Activated effector memory CD4-positive, alpha-beta T cell treated with anti-CD3 and anti-CD28 coated beads, Interleukin-2, amount 50 U/mL, for 16 hours (primary cell): ENCODE measurements around the gene GRB10.

ENCODE experiments used
- DNase-seq: peaks from one replicate; pipeline ENCODE4 v3.0.0-alpha.2; 2020

GRB10 gene

DNA sequence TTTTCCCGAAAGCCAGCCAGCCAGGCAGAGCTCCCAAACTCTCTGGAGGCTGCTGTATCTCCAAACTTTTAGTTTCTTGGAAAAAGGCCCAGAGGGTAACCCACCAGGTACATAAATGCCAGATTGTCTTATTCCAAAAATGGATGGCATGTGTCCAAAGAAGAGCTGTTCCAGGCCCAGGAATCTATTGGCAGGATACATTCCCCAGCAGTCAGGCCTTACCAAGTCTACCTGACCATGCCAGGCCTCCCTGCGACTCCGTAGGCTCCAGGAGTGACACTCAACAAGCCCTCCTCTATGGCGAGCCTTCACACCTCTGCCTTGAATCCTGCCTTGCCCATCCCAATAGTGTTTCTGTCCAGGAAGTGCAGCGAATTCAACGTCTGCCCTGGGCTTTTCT is 95.6 kb downstream of the GRB10 start:
- DNase-seq, result no peak

DNA sequence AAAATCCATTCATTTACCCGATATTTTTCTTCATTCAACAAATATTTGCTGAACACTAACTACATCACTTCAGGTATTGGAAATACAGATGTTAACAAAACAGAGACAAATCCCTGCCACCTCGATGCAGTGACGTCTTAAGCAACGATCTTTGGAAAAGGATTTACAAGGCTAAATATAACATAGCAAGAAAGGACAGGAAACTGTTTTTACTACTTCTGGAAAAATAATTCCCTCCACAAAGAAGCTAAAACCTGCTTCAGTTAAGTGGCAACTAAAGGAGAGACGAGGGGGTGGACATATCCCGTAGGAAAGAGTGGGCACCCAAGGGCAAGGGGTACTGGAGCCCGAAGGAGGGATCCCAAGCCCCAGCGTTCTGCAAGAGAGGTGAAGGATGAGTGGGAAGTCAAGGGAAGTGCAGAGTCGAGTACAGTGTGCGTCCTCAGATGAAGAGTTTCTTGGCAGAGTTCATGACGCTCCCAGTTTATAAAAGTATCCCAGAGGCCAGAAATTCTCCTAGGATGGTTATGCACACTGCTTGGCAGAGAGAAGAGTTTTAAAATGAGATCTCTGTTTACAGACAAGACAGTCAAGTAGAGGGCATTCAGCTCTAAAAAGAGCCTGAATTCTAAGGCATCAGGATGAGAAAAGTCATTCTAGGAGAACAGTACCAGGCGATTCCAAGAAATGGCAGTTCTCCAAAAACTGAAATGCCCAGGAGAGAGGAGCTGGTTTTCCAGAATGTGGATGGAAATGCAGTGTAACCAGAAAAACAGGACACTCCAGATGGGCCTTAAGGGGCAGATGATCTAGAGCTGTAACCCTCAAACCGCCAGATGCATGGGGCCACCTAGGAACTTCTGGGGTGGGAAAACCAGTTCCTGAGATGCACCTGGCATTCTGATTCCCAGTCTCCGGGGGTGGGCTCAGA is 97.3 kb downstream of the GRB10 start:
- no peak for DNase-seq

DNA sequence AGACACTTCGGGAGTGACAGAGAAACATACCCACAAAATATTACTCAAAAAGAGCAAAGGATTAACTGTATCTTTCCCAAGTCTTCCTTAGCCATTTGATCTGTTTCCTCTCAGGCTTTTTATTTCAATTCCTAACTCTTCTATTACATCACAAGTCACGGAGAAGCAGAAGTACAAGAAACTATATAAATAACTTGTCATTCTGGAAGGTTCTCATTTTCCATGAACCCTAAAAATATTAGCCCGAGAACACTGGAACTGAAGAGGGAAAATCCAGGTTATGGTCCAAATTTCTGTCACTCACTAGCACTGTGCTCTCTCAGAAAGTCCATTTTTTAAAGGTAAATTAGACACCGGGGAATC is 98.0 kb downstream of the GRB10 start:
- DNase-seq, result no peak

DNA sequence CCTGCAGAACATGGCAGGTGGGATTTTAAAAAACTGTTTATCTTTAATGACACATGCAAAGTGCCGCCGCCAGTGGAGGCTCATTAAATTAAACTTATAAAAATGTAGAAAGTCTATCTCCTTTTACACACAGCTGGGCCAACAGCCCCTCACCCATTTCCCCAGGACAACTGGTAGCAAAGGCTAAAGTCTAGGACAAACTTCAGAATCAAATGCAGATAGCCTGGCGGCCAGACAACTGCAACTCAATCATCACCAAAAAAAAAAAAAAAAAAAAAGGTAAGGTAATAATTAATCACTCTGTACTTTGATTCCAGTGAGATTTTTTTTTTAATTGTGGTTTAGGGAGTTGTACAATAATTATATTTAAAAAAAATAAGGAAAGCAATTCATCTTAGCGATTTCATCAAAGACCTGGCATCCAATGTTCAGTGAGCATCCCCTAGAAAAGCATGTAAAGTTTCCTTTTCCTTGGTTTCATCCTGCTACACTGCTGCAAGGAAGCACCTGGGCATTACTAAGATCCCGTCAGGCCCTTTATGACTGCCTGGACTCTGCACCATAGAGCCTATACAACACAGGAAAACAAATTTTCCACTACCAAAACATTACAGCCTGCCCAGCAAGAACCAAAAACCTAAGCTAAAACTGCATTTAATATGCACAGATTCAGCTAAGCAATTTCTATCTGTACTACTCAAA is 98.5 kb downstream of the GRB10 start:
- no peak for DNase-seq

GRCh38 chr7:50682573-50682972 is 100.1 kb downstream of the GRB10 start:
- no peak for DNase-seq

GRCh38 chr7:50682079-50682478 is 100.6 kb downstream of the GRB10 start:
- DNase-seq, result no peak

DNA sequence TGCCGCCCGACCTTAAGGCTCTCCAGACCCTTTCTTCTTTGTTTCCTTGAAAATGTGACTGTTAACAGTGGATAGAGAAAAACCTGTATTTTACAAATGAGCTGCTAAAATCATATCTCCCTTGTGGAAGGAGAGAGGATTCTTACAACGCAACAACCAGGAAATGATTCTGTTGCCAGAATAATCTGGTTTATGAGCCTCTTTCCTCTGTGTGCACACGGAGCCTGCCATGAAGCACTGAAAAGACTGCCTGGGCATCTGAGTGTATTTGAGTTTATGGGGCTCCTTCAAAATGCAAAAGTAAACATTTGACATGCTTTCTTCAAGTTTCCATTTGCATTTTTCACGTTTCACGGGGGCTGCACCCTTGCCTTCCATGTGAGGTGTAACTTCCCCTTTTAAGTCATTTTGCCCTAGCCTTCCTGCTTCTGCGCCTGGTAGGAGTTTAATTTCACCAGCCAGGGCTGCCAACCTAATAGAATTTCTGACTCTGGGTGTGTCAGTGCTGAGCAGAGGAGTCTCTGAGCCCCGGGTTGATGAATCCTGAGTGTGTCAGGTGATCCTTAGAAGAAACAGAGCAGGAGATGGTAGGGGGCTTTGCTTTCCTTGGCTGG is 101.2 kb downstream of the GRB10 start:
- no peak for DNase-seq

GRCh38 chr7:50679218-50680007 is 103.3 kb downstream of the GRB10 start:
- DNase-seq, result no peak

- DNase-seq, result no peak
These were observed 104.1 kb downstream of the GRB10 start for GRCh38 chr7:50678586-50678985.

- DNase-seq, result no peak
These were observed 105.1 kb downstream of the GRB10 start for GRCh38 chr7:50677638-50677996.

GRCh38 chr7:50676740-50677637 is 105.7 kb downstream of the GRB10 start:
- DNase-seq, result no peak

DNA sequence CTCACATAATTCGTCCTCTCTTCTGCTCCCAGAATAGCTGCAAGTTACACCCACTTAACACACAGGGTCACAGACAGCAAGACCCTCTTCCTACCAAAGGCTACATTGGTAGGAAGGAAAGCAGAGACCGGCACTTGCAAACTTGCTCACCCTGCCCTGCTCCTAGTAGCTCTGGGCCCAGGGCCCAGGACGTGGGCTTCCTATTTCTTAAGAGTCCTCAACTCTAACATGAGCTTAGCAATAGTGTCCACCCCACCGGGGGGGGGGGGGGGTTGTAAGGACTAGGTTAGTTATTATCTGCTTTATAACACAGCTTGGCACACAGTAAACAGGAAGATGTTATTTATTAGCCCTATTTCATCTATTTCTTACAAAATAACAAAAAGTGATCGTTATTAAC is 106.6 kb downstream of the GRB10 start:
- no peak for DNase-seq

DNA sequence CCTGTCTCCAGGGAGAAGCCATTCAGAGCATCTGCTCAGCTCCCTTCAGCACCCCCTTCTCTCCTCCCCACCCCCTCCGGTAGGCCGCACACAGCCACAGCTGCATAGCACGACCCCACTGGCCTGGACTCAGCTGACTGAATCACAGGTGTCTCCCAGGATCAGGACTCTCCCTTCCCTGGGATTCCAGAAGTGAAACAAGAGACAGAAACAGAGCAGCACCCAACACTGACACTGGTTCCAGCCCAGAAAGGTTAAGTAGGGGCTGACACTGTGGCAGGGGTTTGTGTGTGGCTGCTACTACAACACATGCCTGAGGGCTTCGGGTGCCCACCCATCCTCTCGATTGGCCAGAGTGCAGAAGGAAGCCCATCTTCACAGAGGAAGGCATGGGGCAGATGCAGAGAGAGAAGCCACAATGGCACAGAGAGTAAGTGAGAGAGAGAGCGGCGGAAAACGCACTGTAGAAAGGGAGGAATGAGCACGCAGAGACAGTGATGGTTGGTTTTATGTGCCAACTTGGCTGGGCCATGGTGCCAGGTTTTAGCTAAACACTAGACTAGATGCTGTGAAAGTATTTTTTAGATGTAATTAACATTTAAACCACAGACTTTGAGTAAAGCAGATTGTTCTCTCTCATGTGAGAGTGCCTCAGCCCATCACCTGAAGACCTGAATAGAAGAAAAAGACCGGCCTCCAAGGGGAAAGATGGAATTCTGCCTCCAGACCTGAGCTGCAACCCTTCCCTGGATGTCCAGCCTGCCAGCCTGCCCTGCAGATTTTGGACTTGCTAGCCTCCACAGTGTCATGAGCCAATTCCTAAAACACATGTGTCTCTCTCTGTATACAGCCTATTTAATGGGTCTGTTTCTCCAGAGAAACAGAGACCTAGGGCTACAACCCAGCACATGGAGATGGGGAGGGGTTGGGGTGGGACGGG is 107.5 kb downstream of the GRB10 start:
- no peak for DNase-seq

- no peak for DNase-seq
These were observed 108.4 kb downstream of the GRB10 start for GRCh38 chr7:50674299-50674698.

DNA sequence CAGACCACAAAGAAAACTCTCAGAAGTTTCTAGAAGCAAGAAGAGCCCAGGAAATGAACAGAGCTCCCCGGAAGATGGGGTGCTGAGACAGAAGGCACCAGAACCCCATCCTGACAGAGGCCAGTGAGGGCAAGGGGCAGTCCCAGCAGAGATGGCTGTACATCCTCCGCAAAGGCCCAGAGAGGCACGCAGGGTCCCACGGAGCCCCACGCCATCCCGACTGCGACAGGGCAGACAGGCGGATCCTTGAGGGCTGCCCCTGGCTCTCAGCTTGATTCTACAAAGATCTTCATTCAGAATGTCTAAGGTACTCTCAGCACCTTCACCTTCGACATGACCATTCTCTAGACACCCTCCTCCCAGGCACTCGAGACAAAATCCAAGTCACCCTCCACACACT is 109.6 kb downstream of the GRB10 start:
- no peak for DNase-seq

DNA sequence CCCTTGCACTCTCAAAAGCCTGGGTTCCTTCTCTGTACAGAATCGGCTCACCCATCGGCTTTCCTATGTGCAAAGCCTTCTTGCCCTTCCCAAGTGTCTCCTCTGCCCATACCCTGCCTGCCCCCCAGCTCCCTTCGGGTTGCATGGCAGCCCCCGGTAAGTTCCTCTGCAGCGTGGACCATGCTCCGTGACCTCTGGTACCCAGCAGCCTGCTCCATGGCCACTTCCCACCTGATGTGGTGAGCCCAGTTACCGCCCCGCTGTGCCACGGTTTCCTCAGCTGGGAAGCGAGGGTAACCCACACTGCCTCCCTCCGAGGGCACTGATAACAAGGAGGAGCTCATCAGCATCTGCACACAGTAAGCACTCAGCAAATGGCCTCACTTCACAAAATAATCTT is 110.7 kb downstream of the GRB10 start:
- DNase-seq, result no peak

DNA sequence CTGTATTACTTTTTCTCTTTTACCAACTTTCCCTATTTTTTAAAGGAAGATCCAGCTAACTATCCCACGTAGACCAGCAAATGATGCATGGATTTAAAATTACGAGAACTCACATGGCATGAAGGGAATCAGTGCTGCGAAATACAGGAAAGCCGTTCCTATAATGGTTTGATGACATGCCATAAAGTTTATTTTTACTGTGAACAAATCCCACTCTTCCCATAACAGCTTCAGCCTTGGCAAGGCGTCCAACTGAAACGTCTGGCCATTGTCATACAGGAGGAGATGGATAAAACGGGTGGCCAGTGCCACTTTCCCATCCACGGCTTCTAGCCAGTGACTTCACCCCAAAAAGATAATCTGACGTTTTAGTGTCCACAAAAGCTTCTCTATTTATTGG is 111.3 kb downstream of the GRB10 start:
- DNase-seq, result no peak

DNA sequence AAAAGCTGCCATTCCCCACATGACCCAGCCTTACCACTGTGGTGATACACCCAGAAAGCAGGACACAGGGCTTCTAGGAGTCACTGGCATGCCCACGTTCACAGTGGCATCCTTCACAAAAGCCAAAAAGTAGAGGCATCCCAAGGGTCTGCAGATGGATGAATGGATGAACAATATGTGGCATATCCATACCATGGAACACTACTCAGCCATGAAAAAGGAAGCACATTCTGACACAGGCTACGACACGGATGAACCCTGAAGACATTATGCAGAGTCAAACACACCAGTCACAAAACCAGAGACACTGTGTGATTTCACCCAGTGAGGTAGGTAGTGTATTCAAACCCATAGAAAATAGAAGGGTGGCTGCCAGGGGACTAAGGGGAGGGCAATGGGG is 112.8 kb downstream of the GRB10 start:
- DNase-seq, result no peak

- DNase-seq, result no peak
These were observed 114.9 kb downstream of the GRB10 start for GRCh38 chr7:50667789-50668226.

- peak; percentile 13 for DNase-seq
These were observed 115.4 kb downstream of the GRB10 start for GRCh38 chr7:50667338-50667737.

DNA sequence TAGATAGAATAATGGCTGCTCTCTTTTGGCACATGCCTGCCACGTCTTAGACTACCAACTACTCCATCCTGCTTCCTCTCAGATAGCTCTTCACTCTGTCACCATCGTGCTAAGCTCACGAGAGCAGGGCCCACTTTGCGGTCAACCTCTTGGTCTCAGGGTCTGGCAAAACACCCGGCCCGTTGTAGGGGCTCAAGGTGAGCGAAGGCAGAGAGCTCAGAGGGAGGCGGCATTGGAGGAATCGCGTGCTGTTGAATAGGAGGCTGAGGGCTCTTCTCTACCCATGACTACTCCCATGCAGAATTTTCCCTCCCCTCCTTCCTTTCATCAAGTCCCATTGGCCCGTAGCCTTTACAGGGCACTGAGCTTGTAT is 116.6 kb downstream of the GRB10 start:
- DNase-seq, result peak; percentile 55
